Lower lobe of right lung (tissue), 2 donors: ENCODE data around the gene F12. TPM values are rescaled to one million over a fixed set of nuclear protein-coding genes. Genes with fewer than 3 reads are reported as not detected.

Experiments used
- ATAC-seq, 2 donors: fragments of 200-7000 bp; cut with Tn5 transposase; one replicate each; pipeline ENCODE4 v1.9.1; 2020 to 2022; ENCODE audit warnings: mild to moderate bottlenecking in 2 of 2, moderate library complexity in 2 of 2
- DNase-seq: peaks from one replicate; pipeline ENCODE4 v3.0.0-alpha.2; 2020
- H3K27ac ChIP-seq: fragments of 200-600 bp; one replicate; pipeline ENCODE4 v1.8.0; 2022
- H3K27me3 ChIP-seq: fragments of 200-600 bp; one replicate; pipeline ENCODE4 v1.8.0; 2022; ENCODE audit warnings: low read depth
- H3K36me3 ChIP-seq: fragments of 200-600 bp; one replicate; pipeline ENCODE4 v1.8.0; 2022; ENCODE audit warnings: mild to moderate bottlenecking
- H3K4me1 ChIP-seq: fragments of 200-600 bp; one replicate; pipeline ENCODE4 v1.8.0; 2022
- H3K4me3 ChIP-seq: fragments of 200-600 bp; one replicate; pipeline ENCODE4 v1.8.0; 2022; ENCODE audit warnings: mild to moderate bottlenecking
- H3K9me3 ChIP-seq: fragments of 200-600 bp; one replicate; pipeline ENCODE4 v1.8.0; 2022
- intact Hi-C: fragments of 100-400 bp; cut with DNase I; formaldehyde crosslinking; loops from one replicate; pipeline ENCODE4 v1.11.0; 2022
- total RNA-seq: library from RNA; stranded (reverse); fragmentation: NEBNext Ultra II Directional; extraction: Animal tissue kit (Norgen Biotek cat#: 25700); gene quantifications from one replicate; pipeline ENCODE4 v1.2.1, GENCODE V29; 2021
- TF ChIP-seq, protein P1 (sequence below): fragments of 200-600 bp; IDR thresholded peaks from one replicate; pipeline ENCODE4 v1.8.0; 2022; ENCODE audit warnings: antibody characterized with exemption, mild to moderate bottlenecking
- donor health status: DM: no; HTN: yes; CAD: no; lungs with severe emphysema.

F12 gene
- total RNA-seq, 1 donor from 2014 or later, result 0.80 TPM

DNA sequence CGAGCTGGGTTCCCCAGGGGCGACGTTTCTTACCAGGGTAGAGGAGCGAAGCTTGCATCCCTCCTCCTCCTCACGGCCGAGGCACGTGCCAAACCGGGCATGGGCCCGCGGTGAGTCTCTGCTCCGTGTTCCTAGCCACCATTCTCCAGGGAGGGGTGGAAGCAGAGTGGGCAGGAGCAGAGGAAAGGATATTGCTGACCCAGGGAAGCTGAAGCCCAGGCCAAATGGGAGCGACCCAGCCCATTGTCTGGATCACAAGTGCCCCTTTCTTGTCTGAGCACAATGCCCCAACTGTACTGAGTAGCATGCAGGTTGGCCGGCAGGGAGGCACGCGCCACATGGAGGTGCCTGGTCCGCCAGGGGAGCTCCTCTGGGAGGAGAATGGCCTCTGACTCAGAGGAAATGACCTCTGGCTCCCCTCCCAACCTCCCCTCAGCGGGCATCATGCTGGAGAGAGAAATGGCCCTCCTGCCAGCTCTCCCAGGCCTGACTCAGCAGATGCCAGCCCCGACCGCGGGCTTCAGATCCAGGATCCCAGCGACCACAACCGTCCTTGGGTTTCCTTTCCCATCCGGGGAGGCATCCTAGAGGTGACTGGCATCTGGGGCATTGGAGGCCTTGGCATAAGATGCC is 38.4 kb upstream of the F12 start:
- TF ChIP-seq, protein P1, sequence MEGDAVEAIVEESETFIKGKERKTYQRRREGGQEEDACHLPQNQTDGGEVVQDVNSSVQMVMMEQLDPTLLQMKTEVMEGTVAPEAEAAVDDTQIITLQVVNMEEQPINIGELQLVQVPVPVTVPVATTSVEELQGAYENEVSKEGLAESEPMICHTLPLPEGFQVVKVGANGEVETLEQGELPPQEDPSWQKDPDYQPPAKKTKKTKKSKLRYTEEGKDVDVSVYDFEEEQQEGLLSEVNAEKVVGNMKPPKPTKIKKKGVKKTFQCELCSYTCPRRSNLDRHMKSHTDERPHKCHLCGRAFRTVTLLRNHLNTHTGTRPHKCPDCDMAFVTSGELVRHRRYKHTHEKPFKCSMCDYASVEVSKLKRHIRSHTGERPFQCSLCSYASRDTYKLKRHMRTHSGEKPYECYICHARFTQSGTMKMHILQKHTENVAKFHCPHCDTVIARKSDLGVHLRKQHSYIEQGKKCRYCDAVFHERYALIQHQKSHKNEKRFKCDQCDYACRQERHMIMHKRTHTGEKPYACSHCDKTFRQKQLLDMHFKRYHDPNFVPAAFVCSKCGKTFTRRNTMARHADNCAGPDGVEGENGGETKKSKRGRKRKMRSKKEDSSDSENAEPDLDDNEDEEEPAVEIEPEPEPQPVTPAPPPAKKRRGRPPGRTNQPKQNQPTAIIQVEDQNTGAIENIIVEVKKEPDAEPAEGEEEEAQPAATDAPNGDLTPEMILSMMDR, result no peak
- H3K4me3 ChIP-seq, result no peak overlapping the region
- peaks cover 25% of the 10 kb centered on the region for H3K4me1 ChIP-seq
- no peak overlapping the region for H3K27ac ChIP-seq
- intact Hi-C loops, result no loop called here
- no peaks in the 10 kb centered on the region for H3K9me3 ChIP-seq
- peaks cover 1% of the 10 kb centered on the region for H3K36me3 ChIP-seq
- DNase-seq, result no peak
- H3K27me3 ChIP-seq, result peaks cover 22% of the 10 kb centered on the region
- ATAC-seq, result peak; percentile 11 to 17

DNA sequence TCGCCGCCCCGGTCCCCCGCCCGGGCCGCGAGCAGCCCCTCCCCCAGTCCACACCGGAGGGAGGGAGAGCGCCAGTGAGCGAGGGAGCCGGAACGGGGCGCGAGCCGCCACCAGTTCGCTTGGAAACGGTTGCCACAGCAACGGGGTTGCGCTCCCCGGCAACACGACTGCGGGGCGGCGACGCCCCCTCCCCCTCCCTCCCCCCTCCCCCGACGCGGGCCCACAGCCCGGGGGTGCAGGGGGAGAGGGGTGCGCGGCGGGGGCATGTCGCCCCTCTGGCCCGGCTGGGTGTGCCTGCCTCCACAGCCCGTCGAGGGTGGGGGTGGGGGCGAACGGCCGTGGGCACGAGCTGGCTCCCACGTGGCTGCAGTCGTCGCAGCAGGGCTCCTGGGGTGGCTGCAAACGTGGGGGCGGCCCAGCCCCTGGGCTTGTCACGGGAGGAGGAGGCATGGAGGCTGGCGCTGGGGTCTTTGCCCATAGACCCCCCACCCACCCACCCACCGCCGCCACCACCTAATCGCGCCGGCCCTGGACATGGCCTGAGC is 37.8 kb upstream of the F12 start:
- no peaks in the 10 kb centered on the region for H3K9me3 ChIP-seq
- H3K36me3 ChIP-seq, result peaks cover 7% of the 10 kb centered on the region
- DNase-seq, result peak; percentile 67
- H3K27ac ChIP-seq, result no peak overlapping the region
- H3K27me3 ChIP-seq, result peaks cover 19% of the 10 kb centered on the region
- intact Hi-C loops, result no loop called here
- TF ChIP-seq, protein P1, result no peak
- peaks cover 25% of the 10 kb centered on the region for H3K4me1 ChIP-seq
- peak; percentile 22 to 33 for ATAC-seq
- peak overlapping the region; percentile 58 for H3K4me3 ChIP-seq

DNA sequence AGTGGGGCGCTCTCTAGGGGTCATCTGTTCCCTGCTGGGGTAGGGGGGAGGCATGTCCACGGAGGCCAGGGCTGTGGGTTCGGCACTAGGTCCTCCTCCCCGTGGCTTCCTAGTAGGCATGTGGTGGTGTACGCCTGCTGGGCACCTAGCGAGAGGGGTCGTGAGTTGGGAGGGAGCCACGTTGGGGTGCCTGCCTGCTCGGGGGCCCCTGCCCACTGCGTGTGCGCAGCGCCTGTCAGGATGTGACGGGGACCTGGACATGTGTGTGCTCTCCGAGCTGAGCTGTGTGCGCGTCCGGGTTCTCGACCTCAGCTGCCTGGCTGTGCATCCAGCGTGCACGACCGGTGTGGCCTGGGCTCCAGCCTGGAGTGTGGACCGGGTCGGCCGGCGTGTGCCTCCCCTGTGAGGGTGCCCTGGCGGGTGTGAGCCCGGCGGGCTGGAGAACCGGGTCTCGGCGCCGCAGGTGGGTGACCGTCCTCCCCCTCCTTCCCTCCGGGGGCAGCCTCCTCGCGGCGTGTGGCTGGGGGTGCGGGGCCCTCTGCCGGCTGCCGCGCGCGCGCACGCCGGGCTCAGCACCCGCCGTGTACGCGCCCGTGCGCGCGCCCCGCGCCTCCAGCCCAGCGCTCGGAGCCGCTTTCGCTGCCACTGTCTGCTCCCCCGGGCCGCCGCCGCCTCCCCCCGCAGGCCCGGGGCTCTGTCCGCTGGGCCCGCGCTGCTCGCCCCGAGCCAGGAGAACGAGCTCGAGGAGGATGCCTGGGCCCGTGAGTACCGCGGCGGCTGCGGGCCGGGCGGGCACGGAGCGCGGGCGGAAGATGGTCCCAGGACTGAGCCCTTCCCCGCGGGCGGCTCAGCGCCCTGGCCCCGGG is 37.1 kb upstream of the F12 start, which contains the start of gene PRR7:
Gene PRR7, plus strand, starts transcription at position 615 of the 866 bp plus-strand sequence. CDS start 8,254 bp downstream, outside the sequence.
- peaks cover 25% of the 10 kb centered on the region for H3K4me1 ChIP-seq
- ATAC-seq (peak; percentile 78 to 79), DNase-seq (peak; percentile 77)
- H3K27me3 ChIP-seq, result peaks cover 19% of the 10 kb centered on the region
- intact Hi-C loops, result no loop called here
- H3K36me3 ChIP-seq, result peaks cover 14% of the 10 kb centered on the region
- peak within 1 kb of the TSS; percentile 58 for H3K4me3 ChIP-seq
- TF ChIP-seq, protein P1, result no peak
- no peak within 1 kb of the TSS for H3K27ac ChIP-seq
- H3K9me3 ChIP-seq, result no peaks in the 10 kb centered on the region

DNA sequence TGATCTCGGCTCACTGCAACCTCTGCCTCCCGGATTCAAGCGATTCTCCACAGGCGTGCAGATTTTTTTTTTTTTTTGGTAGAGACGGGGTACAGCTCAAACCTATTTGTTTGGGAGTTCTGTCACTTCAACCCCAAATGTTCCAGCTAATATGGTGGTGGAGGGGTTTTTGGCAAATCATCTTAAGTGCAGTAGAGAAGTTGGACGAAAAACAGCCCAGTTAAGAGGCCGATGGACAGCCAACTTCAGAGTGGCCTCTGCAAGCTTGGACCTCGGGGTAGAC is 36.5 kb upstream of the F12 start:
- Histone ChIP-seq H3K27ac (no peak overlapping the region), H3K9me3 (no peaks in the 10 kb centered on the region), H3K4me3 (peak overlapping the region; percentile 58), H3K27me3 (peaks cover 16% of the 10 kb centered on the region), H3K4me1 (peaks cover 25% of the 10 kb centered on the region), H3K36me3 (peaks cover 20% of the 10 kb centered on the region)
- ATAC-seq, result no peak
- DNase-seq, result no peak
- TF ChIP-seq, protein P1, result no peak
- intact Hi-C loops, result no loop called here

DNA sequence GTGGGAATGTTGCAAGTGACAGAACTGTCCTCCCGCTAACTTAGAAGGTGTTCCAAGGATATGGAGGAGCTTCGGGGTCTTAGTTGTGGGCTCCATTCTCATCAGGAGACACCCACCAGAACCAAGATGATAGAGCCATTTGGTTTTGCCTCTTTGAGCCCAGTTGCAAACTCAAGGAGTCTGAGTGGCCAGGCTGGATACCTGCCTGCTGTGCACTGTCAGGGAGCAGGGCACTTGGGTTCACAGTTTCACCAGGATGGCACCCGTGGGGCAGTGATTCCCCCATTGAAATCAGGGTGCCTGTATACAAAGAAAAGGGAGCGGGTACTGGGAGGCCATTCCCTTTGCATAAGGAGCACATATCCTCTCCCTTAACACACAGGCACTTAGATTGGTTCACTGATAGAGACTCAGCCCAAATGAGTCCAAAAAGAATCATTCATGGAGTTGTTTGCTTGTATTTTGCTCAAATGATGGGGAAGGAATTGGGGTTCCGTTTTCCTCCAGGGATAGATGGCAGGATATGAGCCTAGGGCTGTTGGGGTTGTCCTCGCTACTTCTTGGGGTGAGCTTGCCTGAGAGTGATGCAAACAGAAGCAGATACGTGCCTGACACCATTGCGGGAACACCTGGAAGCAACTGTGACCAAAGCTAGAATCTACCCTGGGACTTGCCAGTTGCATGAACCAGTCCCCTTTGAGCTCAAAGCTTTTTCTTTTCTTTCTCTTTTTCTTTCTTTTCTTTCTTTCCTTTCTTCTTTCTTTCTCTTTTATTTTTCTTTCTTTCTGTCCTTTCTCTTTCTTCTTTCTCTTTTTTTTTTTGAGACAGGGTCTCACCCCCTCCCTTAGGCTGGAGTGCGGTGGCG is 35.9 kb upstream of the F12 start:
- intact Hi-C loops, result no loop called here
- H3K4me1 ChIP-seq, result peaks cover 25% of the 10 kb centered on the region
- H3K27ac ChIP-seq, result no peak overlapping the region
- DNase-seq (no peak), ATAC-seq (no peak)
- peaks cover 26% of the 10 kb centered on the region for H3K36me3 ChIP-seq
- TF ChIP-seq, protein P1, result no peak
- H3K4me3 ChIP-seq, result no peak overlapping the region
- no peaks in the 10 kb centered on the region for H3K9me3 ChIP-seq
- H3K27me3 ChIP-seq, result peaks cover 11% of the 10 kb centered on the region
